Memory B cell (primary cell): ENCODE measurements around the gene FOXO6.

Source experiments
- ATAC-seq: fragments of 150-1000 bp; cut with Tn5 transposase; 2 replicates; pipeline ENCODE4 v1.10.0; 2021; ENCODE audit warnings: low read depth, mild to moderate bottlenecking, moderate library complexity
- DNase-seq, 2 donors: peaks; one replicate each; pipeline ENCODE4 v3.0.0; 2022; ENCODE audit warnings: low spot score in 2 of 2
- H3K27ac Mint-ChIP-seq: one replicate; pipeline ENCODE4 v1.8.0; 2022; ENCODE audit warnings: mild to moderate bottlenecking, moderate library complexity, mixed read lengths
- H3K27me3 Mint-ChIP-seq: one replicate; pipeline ENCODE4 v1.8.0; 2022; ENCODE audit warnings: mixed read lengths
- H3K36me3 Mint-ChIP-seq: one replicate; pipeline ENCODE4 v1.8.0; 2022; ENCODE audit warnings: mild to moderate bottlenecking, mixed read lengths
- H3K4me1 Mint-ChIP-seq: one replicate; pipeline ENCODE4 v1.8.0; 2022; ENCODE audit warnings: mixed read lengths
- H3K4me3 Mint-ChIP-seq: one replicate; pipeline ENCODE4 v1.8.0; 2022; ENCODE audit warnings: mild to moderate bottlenecking, moderate library complexity, mixed read lengths
- H3K9me3 Mint-ChIP-seq: one replicate; pipeline ENCODE4 v1.8.0; 2022; ENCODE audit warnings: mixed read lengths

Gene FOXO6

DNA sequence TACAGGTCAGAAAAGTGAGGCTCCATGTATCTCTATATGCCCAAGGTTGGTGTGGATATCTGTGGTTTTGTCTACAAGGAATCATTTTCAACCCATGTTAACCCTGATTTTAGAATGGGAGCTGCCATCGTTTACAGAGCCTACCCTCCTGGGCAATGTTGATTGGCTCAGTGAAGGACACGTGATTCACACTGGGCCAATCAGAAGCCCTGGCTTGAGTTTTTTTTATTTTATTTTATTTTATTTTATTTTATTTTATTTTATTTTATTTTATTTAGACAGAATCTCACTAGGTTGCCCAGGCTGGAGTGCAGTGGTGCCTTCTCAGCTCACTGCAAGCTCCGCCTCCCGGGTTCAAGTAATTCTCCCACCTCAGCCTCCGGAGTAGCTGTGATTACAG, 35.8 kb downstream of the FOXO6 start:
- no peak for ATAC-seq
- H3K4me3 Mint-ChIP-seq: no peak overlapping the region
- H3K27me3 Mint-ChIP-seq: peaks cover 20% of the 10 kb centered on the region
- H3K36me3 Mint-ChIP-seq: no peaks in the 10 kb centered on the region
- no peak overlapping the region for H3K27ac Mint-ChIP-seq
- no peak for DNase-seq
- H3K9me3 Mint-ChIP-seq: peaks cover 2% of the 10 kb centered on the region
- H3K4me1 Mint-ChIP-seq: peaks cover 4% of the 10 kb centered on the region

DNA sequence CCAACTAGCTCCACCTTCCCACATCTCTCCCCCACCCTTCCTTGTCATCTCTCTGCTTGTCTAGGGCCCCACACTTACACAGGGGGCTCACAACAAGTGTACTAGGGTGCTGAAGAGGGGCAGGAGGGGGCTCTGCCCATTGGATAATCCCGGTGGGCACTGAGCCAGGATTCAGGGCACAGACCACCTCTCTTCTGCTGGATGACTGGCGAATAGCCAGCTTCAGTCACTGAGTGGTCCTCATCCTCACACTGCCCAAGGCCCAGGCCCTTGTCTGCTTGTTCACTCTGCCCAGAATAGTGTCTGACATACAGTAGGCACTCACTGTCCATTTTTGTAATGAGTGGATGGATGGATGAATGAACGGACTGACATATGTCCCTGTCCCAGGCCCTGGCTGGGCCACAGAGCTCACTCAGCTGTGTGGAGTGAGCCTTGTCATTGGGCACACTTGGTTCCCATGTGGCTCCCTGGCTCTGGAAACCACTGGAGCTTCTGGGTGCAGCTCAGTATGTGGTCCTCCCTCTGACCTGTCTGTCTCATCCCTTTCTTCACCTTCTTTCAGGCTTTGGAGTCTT, 36.6 kb downstream of the FOXO6 start:
- no peak for DNase-seq
- H3K4me1 Mint-ChIP-seq: peaks cover 4% of the 10 kb centered on the region
- ATAC-seq: no peak
- peaks cover 2% of the 10 kb centered on the region for H3K9me3 Mint-ChIP-seq
- H3K36me3 Mint-ChIP-seq: no peaks in the 10 kb centered on the region
- H3K27me3 Mint-ChIP-seq: peaks cover 20% of the 10 kb centered on the region
- H3K27ac Mint-ChIP-seq: no peak overlapping the region
- no peak overlapping the region for H3K4me3 Mint-ChIP-seq

DNA sequence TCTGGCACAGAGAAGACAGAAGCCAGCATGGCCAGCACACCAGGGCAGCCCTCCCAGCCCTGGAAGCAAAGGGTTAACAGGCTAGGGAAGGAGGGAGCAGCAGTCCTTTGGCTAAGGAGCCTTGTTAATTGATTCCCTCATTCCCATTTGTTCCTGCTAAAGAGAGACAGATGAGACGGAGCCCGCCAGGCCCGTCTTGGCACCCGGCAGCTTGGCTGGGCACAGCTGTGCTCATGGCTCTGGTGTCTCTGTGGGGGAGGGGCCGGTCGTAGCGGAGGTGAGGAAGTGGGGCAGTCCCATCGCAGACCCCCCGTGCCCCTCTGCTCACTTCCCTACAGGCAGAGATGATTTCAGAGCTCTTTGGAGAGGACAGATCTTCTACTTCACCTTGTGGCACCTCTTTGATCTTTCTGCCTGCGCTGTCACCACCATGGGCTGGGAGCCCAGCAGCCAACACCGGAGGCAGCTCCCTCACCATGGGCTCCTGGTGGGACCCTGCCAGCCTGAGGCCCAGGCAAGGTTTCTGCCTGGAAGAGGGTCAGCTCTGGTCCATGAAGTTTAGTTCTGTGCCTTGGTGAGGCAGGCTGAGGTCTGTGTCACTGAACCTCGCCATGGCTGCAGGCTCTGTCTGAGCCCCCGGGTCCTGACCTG, 38.0 kb downstream of the FOXO6 start:
- no peak for ATAC-seq
- Mint-ChIP-seq H3K4me1 (peaks cover 4% of the 10 kb centered on the region), H3K4me3 (no peak overlapping the region), H3K9me3 (peaks cover 2% of the 10 kb centered on the region), H3K27ac (no peak overlapping the region), H3K36me3 (no peaks in the 10 kb centered on the region), H3K27me3 (peaks cover 24% of the 10 kb centered on the region)
- DNase-seq: no peak

DNA sequence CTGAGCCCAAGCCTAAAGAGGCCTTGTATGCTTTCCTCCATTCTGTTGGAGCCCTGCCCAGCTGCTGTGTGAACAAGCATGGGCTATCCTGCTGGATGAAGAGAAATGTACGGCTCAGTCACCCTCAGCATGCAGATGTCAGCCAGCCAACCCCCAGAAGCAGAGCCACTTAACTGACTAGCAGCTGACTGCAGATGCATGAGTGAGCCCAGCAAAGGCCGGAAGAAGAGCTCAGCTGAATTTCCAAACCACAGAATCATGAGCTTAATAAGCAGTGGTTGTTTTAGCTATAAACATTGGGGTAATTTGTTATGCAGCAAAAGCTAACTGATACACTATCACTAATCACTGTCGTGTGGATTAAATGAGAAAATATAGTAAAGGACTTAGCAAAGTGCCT, 39.0 kb downstream of the FOXO6 start:
- Mint-ChIP-seq H3K27me3 (peaks cover 23% of the 10 kb centered on the region), H3K36me3 (no peaks in the 10 kb centered on the region), H3K27ac (no peak overlapping the region), H3K9me3 (peaks cover 2% of the 10 kb centered on the region), H3K4me1 (peaks cover 4% of the 10 kb centered on the region), H3K4me3 (no peak overlapping the region)
- peak; percentile 41 for ATAC-seq
- DNase-seq: no peak

DNA sequence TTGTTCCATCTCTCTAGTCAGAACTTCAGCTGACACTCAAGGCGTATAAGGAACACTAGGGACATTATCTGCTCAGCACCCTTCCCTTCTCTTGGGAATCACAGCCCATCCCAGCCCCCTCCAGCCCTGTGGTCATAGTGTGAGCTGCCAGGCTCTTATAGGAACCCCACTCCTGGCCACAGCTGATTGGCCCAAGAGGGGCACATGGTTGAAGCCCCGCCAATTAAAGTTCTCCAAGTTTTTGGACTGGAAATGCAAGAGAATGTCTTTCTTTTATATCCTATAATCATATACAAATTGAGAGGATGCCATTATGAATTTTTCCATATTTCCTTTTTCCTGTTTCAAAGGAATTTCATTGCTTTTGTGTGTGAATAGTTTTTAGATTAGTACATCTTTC, 40.7 kb downstream of the FOXO6 start:
- no peak for DNase-seq
- ATAC-seq: no peak
- Mint-ChIP-seq H3K4me3 (no peak overlapping the region), H3K27me3 (peaks cover 15% of the 10 kb centered on the region), H3K4me1 (no peaks in the 10 kb centered on the region), H3K9me3 (peaks cover 2% of the 10 kb centered on the region), H3K27ac (no peak overlapping the region), H3K36me3 (no peaks in the 10 kb centered on the region)

DNA sequence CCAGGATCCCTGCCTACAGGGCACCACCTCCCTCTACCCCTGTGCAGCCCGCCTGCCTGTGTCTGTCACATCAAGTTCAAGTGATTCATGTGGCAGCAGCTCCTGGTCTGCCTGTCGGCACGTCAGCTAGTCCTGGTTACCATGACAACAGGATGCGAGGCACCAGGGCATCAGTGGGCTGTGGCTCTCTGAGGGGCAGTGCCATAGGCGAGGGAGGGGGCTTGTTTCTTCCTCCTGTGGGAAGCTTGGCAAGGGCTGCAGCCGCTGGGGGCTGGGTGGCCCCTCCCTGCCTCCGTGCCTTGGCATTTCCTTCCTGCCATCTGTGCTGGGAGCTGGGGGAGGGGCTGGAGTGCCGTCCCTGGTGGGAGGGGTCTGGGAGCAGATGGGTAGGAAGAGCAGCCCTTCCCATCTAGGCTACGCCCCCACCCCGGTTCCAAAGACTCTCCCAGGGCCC, 43.1 kb downstream of the FOXO6 start:
- peaks cover 24% of the 10 kb centered on the region for H3K27me3 Mint-ChIP-seq

DNA sequence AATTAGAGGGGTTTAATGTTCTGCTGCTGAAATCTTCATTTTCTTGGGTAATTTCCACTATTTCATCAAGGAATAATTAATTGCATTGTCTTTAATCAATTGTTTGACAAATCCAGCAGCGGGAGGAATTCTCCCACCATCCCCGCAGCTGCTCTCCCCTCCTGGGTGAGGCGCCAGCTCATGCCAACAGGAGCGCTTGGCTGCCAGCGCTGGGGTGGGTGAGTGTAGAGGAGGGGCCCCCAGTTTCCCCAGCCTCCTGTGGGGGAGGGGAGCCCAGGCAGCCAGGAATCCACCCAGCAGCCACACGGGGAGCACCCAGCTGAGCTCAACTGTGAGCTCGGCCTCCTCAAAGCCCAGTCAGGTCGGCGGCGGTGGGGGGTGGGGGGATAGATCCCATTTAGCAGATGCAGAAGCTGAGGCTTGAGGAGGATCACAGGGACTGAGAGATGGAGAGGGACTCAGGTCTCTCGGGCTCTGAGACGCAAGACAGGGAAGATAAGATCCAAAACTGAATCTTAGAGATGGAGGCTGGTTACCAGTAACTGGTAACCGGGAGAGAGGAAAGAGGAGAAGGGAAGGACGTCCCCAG, 46.5 kb downstream of the FOXO6 start:
- Mint-ChIP-seq H3K4me1 (no peaks in the 10 kb centered on the region), H3K4me3 (no peak overlapping the region), H3K27me3 (peaks cover 36% of the 10 kb centered on the region), H3K36me3 (no peaks in the 10 kb centered on the region), H3K27ac (no peak overlapping the region), H3K9me3 (peaks cover 3% of the 10 kb centered on the region)
- ATAC-seq (no peak), DNase-seq (no peak)

More for the DNA sequence above, 43.1 kb downstream of the FOXO6 start:
- Mint-ChIP-seq H3K4me1 (no peaks in the 10 kb centered on the region), H3K9me3 (peaks cover 2% of the 10 kb centered on the region), H3K4me3 (no peak overlapping the region), H3K36me3 (no peaks in the 10 kb centered on the region), H3K27ac (no peak overlapping the region)
- ATAC-seq (no peak), DNase-seq (no peak)

DNA sequence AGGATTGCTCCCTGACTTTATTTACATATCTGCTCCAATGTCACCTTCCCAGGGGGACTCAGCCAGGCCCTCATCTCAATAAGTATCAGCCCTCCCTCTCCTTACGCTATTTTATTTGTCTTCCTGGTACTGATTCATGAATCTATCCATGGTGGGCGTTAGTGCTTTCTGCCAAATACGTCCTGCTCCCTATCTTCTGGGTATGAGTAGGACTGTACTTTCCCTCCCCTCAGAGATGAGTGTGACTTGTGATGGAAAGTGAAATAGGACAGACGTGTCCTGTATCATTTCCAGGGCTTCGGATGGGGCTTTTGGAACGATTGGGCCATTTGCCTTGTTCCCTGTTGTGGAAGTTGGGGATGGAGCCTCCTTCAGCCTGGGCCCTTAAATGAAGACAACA, 47.5 kb downstream of the FOXO6 start:
- peaks cover 3% of the 10 kb centered on the region for H3K9me3 Mint-ChIP-seq
- no peak overlapping the region for H3K4me3 Mint-ChIP-seq
- peaks cover 30% of the 10 kb centered on the region for H3K27me3 Mint-ChIP-seq
- no peak overlapping the region for H3K27ac Mint-ChIP-seq
- DNase-seq (no peak), ATAC-seq (no peak)
- no peaks in the 10 kb centered on the region for H3K4me1 Mint-ChIP-seq
- H3K36me3 Mint-ChIP-seq: no peaks in the 10 kb centered on the region

DNA sequence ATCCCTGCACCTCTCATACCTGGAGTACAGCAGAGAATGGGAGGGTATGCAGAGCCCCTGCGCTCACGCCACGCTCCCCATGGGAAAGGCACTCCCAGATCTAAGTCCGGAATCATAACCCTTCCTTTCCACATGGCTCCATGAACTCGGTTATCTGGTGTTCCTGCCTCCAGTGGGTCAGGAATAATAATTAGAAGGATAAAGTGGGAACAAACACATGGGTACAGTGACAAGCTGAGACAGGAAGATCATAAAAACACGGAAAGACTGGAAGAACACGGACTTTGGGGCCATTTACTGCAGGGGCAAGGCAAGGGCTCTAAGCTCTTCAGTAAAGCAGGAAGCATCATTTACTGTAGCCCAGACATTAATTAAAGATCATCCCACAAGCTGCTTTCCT, 48.6 kb downstream of the FOXO6 start:
- Mint-ChIP-seq H3K9me3 (peaks cover 3% of the 10 kb centered on the region), H3K4me1 (no peaks in the 10 kb centered on the region), H3K27ac (no peak overlapping the region), H3K27me3 (peaks cover 30% of the 10 kb centered on the region), H3K36me3 (no peaks in the 10 kb centered on the region), H3K4me3 (no peak overlapping the region)
- DNase-seq (no peak), ATAC-seq (no peak)

DNA sequence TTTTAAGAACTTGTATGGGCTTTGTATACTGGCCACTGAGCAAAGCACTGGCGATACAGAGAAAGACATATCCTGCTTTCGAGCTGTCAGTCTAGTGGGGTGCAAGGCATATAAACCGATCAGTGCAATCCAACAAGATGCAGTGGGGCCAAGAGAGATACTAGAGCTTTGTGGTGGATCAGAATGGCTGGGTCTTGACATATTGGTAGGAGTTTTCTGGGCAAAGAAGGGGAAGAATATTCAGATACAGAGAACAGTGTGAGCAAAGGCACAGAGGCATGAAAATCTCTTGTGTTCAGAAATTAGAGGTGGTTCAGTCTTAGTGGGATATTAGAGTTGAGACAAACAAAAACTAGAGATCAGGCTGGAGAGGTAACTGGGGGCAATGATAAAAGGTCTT, 49.2 kb downstream of the FOXO6 start:
- Mint-ChIP-seq H3K27ac (no peak overlapping the region), H3K36me3 (no peaks in the 10 kb centered on the region), H3K9me3 (peaks cover 3% of the 10 kb centered on the region), H3K27me3 (peaks cover 27% of the 10 kb centered on the region), H3K4me1 (no peaks in the 10 kb centered on the region), H3K4me3 (no peak overlapping the region)
- ATAC-seq (no peak), DNase-seq (no peak)

DNA sequence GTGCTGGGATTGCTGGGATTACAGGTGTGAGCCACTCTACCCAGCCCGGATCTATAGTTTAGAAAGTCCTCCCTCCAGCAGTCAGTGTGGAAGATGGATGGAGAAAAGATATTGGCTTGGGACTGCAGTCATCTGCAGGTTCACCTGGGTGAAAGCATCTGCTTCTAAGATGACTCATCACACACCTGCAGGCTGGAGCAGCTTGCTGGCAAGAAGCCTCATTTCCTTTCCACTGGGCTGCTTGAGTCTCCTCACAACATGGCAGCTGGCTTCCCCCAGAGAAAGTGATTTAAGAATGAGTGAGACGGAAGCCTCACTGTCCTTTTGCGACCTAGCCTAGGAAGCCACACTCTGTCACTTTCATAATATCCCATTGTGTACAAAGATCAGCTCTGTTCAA, 50.0 kb downstream of the FOXO6 start:
- Mint-ChIP-seq H3K9me3 (peaks cover 3% of the 10 kb centered on the region), H3K4me3 (no peak overlapping the region), H3K27ac (no peak overlapping the region), H3K27me3 (peaks cover 27% of the 10 kb centered on the region), H3K4me1 (no peaks in the 10 kb centered on the region), H3K36me3 (no peaks in the 10 kb centered on the region)
- DNase-seq (no peak), ATAC-seq (no peak)

DNA sequence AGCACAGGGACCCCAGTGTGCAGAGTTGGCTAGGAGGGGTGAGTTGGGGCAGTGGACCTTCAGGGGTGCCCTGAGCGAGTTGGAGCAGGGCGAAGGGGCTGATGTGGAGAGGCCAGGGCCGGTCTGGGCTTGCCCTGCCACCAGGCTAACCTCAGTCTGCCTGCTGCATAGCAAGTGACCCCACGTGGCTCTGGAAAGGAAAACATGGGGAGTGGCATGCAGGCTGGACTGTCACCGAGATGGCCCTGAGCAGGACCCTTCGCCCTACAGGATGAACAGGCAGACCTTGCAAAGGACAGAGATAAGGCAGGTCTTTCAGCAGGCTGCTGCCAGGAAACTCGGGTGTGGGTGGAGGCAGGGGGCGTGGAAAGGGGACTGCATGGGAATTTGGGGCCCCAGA, 51.5 kb downstream of the FOXO6 start:
- H3K9me3 Mint-ChIP-seq: peaks cover 3% of the 10 kb centered on the region

DNA sequence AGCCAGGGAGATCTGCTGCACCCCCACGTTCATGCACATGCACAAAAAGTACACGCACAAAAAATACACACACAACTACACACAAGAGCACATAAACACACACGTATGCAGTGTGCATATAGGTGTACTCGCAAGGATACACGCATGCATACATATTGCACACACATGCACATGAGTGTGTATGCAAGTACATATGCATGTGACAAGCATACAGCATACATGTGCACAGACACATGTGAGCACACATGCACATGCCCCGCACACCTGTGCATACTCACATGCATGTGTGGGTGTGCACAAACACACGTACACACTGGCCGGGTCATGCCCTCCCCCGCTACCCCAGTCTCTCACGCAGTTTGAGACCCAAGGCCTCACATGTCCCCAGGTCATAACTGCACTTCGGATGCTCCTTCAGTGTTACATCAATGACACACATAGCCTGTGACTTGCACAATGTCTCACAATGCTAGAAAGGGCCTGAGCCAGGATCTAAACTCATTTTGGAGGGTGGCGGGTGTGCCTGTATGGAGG, 52.6 kb downstream of the FOXO6 start:
- ATAC-seq: no peak
- Mint-ChIP-seq H3K9me3 (peaks cover 3% of the 10 kb centered on the region), H3K4me1 (no peaks in the 10 kb centered on the region)

More for the DNA sequence above, 51.5 kb downstream of the FOXO6 start:
- H3K4me1 Mint-ChIP-seq: no peaks in the 10 kb centered on the region
- H3K4me3 Mint-ChIP-seq: no peak overlapping the region
- no peaks in the 10 kb centered on the region for H3K36me3 Mint-ChIP-seq
- peaks cover 31% of the 10 kb centered on the region for H3K27me3 Mint-ChIP-seq
- ATAC-seq: no peak
- H3K27ac Mint-ChIP-seq: no peak overlapping the region
- no peak for DNase-seq

DNA sequence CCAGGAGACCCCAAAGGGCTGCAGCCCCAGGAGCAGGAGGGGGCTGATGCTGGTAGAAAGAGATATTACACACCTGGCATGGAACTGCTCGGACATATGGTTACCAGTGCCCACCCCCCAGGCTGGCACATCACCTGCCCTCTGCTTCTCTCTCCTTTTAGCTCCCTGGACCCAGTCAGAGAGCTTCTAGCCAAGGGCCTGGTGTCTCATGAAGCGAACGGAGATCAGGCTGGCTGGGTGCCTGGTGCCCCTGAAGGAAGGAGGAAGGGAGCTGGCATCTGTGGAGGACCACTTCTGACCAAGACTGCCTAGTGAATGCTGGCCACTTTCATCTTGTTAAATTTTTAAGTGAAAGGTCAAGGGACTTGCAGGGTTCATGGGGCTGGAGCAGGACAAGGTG, 53.1 kb downstream of the FOXO6 start:
- H3K27me3 Mint-ChIP-seq: peaks cover 25% of the 10 kb centered on the region
- ATAC-seq (no peak), DNase-seq (no peak)
- H3K9me3 Mint-ChIP-seq: peaks cover 3% of the 10 kb centered on the region
- no peak overlapping the region for H3K4me3 Mint-ChIP-seq
- no peak overlapping the region for H3K27ac Mint-ChIP-seq
- no peaks in the 10 kb centered on the region for H3K36me3 Mint-ChIP-seq
- H3K4me1 Mint-ChIP-seq: no peaks in the 10 kb centered on the region

More for the DNA sequence above, 52.6 kb downstream of the FOXO6 start:
- DNase-seq: no peak
- Mint-ChIP-seq H3K36me3 (no peaks in the 10 kb centered on the region), H3K27me3 (peaks cover 26% of the 10 kb centered on the region), H3K4me3 (no peak overlapping the region), H3K27ac (no peak overlapping the region)
